Jurkat, Clone E6-1 (cell line): ENCODE data around the gene SPSB3.
"Not testable (repeated sequence)": the region's sequence is repeated elsewhere in the genome, so short reads cannot be mapped to it uniquely, and the experiment has no call there.

Experiments
- DNase-seq: peaks from one replicate; pipeline ENCODE4 v3.0.0-alpha.2; 2011; ENCODE audit warnings: low read depth, low spot score
- H3K4me3 ChIP-seq: 2 replicates; pipeline ENCODE4 v1.5.1; 2011; ENCODE audit warnings: mild to moderate bottlenecking, low read length, control low read depth, moderate library complexity

SPSB3 gene

DNA sequence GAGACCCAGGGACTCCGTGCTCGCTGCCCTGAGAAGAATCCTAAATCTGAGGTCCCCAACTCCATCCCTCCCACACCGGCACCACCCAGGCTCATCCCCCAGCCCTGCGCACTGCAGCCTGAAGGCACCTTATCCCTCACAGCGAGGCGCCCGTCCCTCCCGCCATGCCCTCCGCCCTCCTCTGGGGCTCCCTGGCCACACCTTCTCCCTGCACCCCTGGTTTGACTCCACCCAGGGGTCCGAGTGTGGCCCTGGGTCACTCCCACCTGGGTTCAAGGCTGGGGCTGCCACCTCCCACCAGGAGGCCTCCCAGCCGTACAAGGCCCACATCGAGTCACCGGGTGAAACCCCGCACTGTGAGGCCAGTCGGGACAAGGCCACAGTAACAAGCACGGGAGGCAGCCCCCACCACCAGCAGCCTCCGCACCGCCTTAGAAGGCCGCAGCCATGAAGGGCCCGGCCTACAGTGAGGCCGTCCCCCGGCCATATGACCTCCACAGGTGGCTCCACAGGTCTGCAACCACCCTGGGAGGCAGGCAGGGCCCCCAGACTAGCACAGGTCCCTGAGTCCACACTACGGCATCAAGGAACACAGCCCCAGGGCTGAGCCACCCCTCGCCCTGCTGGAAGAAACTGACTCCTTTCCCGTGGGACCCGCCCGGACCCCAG is 36.0 kb upstream of the SPSB3 start:
- no peak for DNase-seq
- H3K4me3 ChIP-seq, result no peak overlapping the region

DNA sequence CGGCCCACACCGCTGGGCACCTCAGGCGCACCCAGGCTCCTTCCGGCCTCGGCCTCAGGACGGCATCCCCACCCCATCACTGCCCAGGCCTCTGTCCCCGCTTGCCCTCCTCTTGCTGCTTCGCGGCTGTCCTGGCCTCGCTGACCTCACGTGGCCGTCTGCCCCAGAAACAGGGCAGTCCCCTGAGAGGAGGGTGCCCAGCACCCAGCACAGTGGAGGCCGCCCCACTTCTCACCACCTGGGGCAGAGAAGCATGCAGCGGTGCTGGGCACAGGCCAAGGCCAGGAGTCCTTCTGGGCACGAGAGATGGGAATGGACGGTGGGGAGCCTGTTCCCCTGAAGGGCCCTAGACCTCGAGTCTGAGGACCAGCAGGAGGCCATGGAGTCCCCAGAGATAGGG is 35.3 kb upstream of the SPSB3 start:
- DNase-seq, result no peak
- no peak overlapping the region for H3K4me3 ChIP-seq

GRCh38 chr16:1817276-1817589 is 34.9 kb upstream of the SPSB3 start:
- no peak for DNase-seq
- H3K4me3 ChIP-seq, result no peak overlapping the region

DNA sequence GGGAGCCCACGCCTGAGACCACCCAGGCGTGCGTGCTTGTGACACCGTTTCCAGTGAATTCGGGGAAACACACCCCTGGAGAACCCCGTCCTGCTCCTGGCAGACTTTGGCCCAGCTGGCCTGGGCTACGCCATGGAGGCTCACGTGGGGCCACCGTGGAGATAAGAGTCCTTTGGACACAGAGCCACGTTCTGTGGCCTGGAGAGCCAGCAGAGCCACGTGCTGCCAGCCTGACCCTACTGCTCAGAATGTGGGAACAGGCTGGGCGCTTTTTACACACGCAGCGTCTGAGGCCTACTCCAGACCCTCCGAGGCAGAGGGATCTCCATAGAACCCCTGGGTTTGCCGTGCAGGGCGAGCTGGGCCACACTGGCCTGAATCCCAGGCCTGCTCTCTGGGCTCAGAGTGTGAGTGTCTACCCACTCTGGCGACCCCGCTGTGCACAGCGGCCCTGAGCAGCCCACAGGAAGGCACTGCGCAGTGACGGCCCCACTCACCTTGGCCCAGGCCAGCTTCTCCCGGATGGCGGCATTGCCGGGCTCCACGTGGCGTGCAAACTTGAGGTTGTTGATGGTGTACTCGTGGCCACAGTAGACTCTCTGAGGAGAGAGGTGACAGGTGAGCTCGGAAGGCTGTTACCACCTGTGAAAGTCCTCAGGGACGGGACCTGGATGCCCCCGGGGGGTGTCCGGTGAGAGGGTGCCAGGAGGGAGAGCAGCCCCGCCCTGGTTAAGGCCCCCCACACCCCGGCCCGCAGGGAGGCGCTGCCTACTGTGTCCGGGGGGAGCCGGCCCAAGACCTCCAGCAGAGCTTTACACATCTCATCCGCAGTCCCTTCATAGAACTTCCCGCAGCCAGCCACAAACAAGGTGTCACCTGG is 34.3 kb upstream of the SPSB3 start:
- H3K4me3 ChIP-seq, result no peak overlapping the region
- DNase-seq, result no peak

DNA sequence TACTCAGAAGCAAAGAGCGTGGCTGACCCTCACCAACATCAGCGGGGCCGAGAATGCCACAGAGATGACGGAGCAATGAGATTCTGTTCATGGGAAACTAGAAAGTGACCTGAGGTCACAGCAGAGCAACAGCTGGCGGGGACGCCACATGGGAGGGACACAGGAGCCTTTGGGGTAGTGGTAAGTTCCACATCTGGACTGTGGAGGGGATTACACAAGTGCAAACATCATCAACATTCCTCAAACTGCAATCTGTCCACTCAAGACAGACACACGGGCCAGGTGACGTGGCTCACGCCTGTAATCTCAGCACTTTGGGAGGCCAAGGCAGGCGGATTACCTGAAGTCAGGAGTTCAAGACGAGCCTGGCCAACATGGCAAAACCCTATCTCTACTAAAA is 33.1 kb upstream of the SPSB3 start:
- no peak for DNase-seq
- H3K4me3 ChIP-seq, result no peak overlapping the region

GRCh38 chr16:1812732-1813163 is 30.4 kb upstream of the SPSB3 start:
- peak; percentile 33 for DNase-seq
- H3K4me3 ChIP-seq, result no peak overlapping the region

DNA sequence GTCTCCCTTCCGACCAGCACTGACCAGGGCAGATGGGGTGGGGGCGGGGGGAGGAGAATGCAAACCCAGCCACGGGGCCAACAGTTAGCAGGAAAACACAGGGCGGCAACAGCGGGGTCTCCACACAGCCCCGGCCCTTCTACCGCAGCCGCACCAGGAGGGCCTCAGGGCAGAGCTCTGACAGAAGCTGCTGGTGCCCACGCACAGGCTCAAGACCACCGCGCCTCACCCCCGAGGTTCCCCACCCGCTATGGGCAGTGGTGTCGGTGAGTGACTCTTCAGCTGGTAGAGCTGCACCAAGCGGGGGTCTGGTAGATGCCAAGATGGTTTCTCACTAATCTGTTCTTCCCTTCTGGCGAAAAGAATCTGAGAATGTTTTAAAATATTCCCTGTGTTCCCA is 28.2 kb upstream of the SPSB3 start:
- no peak for DNase-seq

GRCh38 chr16:1810106-1810505 is 27.7 kb upstream of the SPSB3 start:
- H3K4me3 ChIP-seq, result no peak overlapping the region
- DNase-seq, result no peak

More for the DNA sequence above, 28.2 kb upstream of the SPSB3 start:
- H3K4me3 ChIP-seq, result no peak overlapping the region

DNA sequence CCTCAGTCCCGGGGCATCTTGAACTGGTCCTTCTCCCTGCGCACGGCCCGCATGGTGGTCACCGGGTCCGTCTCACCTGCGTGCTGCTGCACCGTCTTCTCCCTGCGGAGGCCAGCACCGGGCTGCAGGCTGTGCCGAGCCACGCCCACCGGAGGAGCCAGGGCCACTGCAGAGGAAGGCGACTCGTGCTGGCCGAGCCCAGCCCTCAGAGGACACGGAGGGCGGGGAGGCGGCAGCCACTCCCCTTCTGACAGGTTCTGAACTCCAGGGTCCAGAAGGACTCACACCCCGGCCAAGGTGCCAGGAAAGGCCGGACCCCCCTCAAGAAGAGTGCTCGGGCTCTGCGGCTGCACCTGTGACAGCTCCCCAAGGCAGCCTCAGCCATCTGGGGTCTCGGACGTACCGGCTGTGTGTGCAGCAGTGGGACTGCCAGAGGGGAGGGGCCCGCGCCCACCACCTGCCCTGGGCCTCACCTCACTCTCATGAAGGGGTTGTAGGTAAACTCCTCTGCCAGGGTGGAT is 27.0 kb upstream of the SPSB3 start:
- no peak for DNase-seq

DNA sequence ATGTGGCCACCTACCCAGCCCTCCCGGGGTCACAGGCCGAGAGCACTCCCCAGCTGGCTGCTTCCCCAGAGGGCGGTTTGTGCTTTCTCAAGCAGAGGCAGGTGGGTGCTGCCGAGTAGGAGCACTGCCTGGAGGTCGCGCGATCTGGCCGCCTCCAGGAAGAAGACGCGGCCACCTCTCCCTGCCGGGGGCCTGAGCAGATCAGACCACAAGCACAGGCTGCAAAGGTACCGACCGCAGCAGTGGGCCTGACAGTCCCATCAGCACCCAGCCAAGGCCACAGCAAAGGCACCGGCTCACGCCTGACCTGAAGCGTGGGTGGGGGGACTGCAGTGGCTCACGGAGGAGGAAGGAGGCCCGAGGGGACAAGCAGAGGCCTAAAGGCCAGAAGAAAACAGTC is 26.3 kb upstream of the SPSB3 start:
- no peak for DNase-seq
- no peak overlapping the region for H3K4me3 ChIP-seq

More for the DNA sequence above, 27.0 kb upstream of the SPSB3 start:
- no peak overlapping the region for H3K4me3 ChIP-seq

- no peak for DNase-seq
- no peak overlapping the region for H3K4me3 ChIP-seq
Measured at GRCh38 chr16:1807626-1808025, 25.3 kb upstream of the SPSB3 start.

DNA sequence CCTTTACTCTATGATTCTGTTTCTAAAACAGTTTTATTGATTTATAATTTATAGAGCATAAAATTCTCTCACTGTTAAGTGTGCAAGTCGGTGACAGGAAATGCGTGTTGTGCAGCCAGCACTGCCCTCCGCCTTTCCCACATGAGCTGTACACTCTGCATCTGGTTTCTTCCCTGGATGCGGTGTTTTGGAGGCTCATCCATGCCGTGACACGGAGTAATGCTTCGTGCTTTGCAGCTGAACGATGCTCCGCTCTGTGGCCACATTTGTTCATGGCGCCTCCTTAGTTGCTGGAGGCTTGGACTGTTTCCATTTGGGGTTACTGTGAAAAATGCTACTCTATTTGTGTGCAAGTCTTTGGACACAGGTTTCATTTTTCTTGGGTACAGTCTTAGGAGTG is 18.3 kb upstream of the SPSB3 start:
- no peak for DNase-seq
- no peak overlapping the region for H3K4me3 ChIP-seq

GRCh38 chr16:1799263-1799662 is 16.9 kb upstream of the SPSB3 start:
- H3K4me3 ChIP-seq, DNase-seq: not testable (repeated sequence)

- no peak for DNase-seq
- H3K4me3 ChIP-seq, result no peak overlapping the region
Measured at GRCh38 chr16:1794908-1795666, 12.7 kb upstream of the SPSB3 start.

DNA sequence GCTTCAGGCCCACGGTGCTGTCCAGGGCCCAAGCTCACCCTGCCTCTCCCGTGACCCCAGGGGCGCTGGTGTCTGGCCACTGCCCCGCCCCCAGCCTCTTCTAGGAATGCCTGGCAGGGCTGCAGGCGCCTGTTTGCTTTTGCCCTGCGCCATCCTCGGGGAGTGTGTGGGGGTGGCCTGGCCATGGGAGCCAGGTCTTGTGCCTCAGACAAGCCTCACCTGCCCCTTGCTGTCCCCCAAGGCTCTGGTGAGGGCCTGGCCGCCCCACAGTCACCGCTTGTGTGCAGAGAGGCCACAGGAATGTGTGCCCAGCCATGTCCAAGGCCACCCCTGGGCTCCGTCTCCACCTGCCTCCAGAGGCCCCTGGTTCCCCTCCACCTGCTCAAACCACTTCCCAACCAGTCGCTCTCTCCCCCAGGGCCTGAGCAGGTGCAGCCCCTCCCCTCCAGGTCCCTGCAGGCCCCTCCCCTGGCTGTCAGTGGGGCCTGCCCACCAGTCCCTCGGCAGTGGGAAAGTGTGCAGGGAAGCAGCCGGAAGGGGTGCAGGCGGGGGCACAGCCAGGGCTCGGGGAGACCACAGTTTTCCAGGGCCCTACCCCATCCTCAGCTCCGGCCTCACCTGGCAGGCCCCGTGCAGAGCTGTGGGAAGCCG is 12.0 kb upstream of the SPSB3 start:
- DNase-seq, result no peak
- H3K4me3 ChIP-seq, result no peak overlapping the region

- DNase-seq, result no peak
- no peak within 1 kb of the TSS for H3K4me3 ChIP-seq
Measured at GRCh38 chr16:1793578-1794220, 11.3 kb upstream of the SPSB3 start, which contains the start of gene IGFALS. TSS of gene IGFALS (minus strand) at chr16:1793705. CDS start at chr16:1793652, 53 bp downstream.

GRCh38 chr16:1792836-1793577 is 10.6 kb upstream of the SPSB3 start:
- no peak overlapping the region for H3K4me3 ChIP-seq

More at GRCh38 chr16:1792836-1793577, 10.6 kb upstream of the SPSB3 start:
- DNase-seq, result no peak
